Measurements from ENCODE around the gene INTS3. TPM values are rescaled to one million over a fixed set of nuclear protein-coding genes. Genes with fewer than 3 reads are reported as not detected.

The INTS3 gene
- total RNA-seq, 1 experiment from 2014 or later = 56.7 TPM

DNA sequence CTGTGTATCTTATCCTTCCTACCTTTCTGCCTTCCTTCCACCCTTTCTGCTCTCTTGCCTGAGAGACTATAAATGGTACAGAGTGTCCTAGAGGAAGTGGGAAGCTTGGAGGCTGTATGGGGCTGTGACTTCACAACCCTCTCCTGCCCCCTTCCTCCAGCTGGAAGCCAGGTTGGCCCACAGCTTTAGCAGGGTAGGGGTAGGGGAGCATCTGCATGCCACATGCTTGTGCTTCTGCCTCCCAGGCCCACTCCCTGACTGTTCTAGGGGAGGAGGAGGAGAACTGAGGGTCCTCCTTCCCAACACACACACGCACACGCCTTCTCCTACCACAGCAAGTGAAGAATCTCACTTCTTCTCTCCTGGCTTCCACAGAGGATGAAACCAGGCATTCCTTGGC, 43.4 kb downstream of the INTS3 start:
- no peak for TF ChIP-seq EZH2 (IDR thresholded peaks at IDR 0.05; ENCODE audit: borderline replicate concordance, low read depth, low read length, poor library complexity, severe bottlenecking)
- TF ChIP-seq CTCF (conservative IDR thresholded peaks at IDR 0.05; ENCODE audit: low read depth, low read length) = no peak
- peaks cover 11% of the 10 kb centered on the region for H3K4me1 ChIP-seq (ENCODE audit: insufficient read depth, low read length, poor library complexity, severe bottlenecking)
- no peak overlapping the region for H3K27ac ChIP-seq (ENCODE audit: low read depth, low read length, poor library complexity, severe bottlenecking)
- BruUV-seq (replicated peaks) = no TSS peak
- DNase-seq (ENCODE audit: low spot score) = no peak
- no peaks in the 10 kb centered on the region for H3K27me3 ChIP-seq (replicated peaks; ENCODE audit: insufficient read depth, low read depth, low read length, poor library complexity)
- peaks cover 52% of the 10 kb centered on the region for H3K36me3 ChIP-seq (ENCODE audit: insufficient read depth, low read length, poor library complexity, severe bottlenecking)
- no peak overlapping the region for H3K4me3 ChIP-seq (ENCODE audit: low read depth, low read length, poor library complexity, severe bottlenecking)
- POLR2A ChIA-PET (ENCODE audit: low non-redundant PET) = no interaction called here
- no peaks in the 10 kb centered on the region for H3K9me3 ChIP-seq (ENCODE audit: low read depth, low read length, poor library complexity, severe bottlenecking)
- CTCF ChIA-PET = interaction anchor here (0.7 kb wide), 1 partner anchor 614 kb away, joined by 4 read pairs; no protein-coding TSS in a partner anchor
- intact Hi-C loops (cut with micrococcal nuclease; ENCODE audit: unreplicated experiment) = loop anchor here (10.0 kb wide), 1 partner anchor 256 kb away; no protein-coding TSS in a partner anchor

DNA sequence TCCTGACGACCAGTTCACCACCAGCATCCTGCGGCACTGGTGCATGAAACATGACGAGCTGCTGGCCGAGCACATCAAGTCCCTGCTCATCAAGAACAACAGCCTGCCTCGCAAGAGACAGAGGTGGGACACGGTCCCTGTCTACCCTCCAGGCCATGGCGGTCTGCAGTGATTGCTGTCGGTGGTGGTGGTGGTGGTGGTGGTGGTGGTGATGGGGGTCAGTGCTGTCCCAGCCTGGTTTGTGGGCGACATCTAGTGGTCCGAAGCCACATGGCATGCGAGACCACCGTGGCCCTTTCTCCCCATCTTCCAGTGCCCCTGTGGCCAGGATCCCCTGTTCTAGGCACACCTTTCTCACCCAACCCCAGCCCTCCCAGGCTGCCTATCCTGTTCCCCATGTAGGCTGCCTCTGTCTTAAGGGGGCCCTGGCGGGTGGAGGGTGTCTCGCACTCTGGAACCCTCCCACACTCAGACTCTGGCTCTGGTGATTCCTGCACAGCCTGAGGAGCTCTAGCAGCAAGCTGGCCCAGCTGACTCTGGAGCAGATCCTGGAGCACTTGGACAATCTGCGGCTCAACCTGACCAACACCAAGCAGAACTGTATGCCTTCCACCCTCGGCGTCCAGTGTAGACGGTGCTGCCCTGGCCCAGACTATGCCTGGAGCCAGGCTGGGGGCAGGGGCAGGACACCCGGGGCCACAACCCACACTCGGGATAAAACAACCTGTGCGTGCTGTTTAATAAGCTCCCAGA, 44.2 kb downstream of the INTS3 start:
- peak; percentile 39 for DNase-seq (ENCODE audit: low spot score)
- ChIA-PET CTCF (interaction anchor here (0.6 to 0.7 kb wide), 4 partner anchors 80 to 613 kb away, joined by 3 to 6 read pairs (median 4); no protein-coding TSS in a partner anchor), POLR2A (ENCODE audit: low non-redundant PET) (no interaction called here)
- peaks cover 50% of the 10 kb centered on the region for H3K36me3 ChIP-seq (ENCODE audit: insufficient read depth, low read length, poor library complexity, severe bottlenecking)
- intact Hi-C loops (cut with micrococcal nuclease; ENCODE audit: unreplicated experiment) = loop anchor here (1.0 to 10.0 kb wide), 2 partner anchors 93 to 257 kb away; no protein-coding TSS in a partner anchor
- H3K27ac ChIP-seq (ENCODE audit: low read depth, low read length, poor library complexity, severe bottlenecking) = no peak overlapping the region
- no TSS peak for BruUV-seq (replicated peaks)
- TF ChIP-seq EZH2 (IDR thresholded peaks at IDR 0.05; ENCODE audit: borderline replicate concordance, low read depth, low read length, poor library complexity, severe bottlenecking) (no peak), CTCF (conservative IDR thresholded peaks at IDR 0.05; ENCODE audit: low read depth, low read length) (peak; percentile 65)
- peaks cover 14% of the 10 kb centered on the region for H3K4me1 ChIP-seq (ENCODE audit: insufficient read depth, low read length, poor library complexity, severe bottlenecking)
- no peak overlapping the region for H3K4me3 ChIP-seq (ENCODE audit: low read depth, low read length, poor library complexity, severe bottlenecking)
- no peaks in the 10 kb centered on the region for H3K9me3 ChIP-seq (ENCODE audit: low read depth, low read length, poor library complexity, severe bottlenecking)
- H3K27me3 ChIP-seq (replicated peaks; ENCODE audit: insufficient read depth, low read depth, low read length, poor library complexity) = no peaks in the 10 kb centered on the region

- BruUV-seq (replicated peaks) = TSS peak; percentile 79
- peaks cover 37% of the 10 kb centered on the region for H3K36me3 ChIP-seq (ENCODE audit: insufficient read depth, low read length, poor library complexity, severe bottlenecking)
- H3K4me1 ChIP-seq (ENCODE audit: insufficient read depth, low read length, poor library complexity, severe bottlenecking) = peaks cover 14% of the 10 kb centered on the region
- TF ChIP-seq CTCF (conservative IDR thresholded peaks at IDR 0.05; ENCODE audit: low read depth, low read length) (no peak), EZH2 (IDR thresholded peaks at IDR 0.05; ENCODE audit: borderline replicate concordance, low read depth, low read length, poor library complexity, severe bottlenecking) (no peak)
- no peak overlapping the region for H3K27ac ChIP-seq (ENCODE audit: low read depth, low read length, poor library complexity, severe bottlenecking)
- no peak overlapping the region for H3K4me3 ChIP-seq (ENCODE audit: low read depth, low read length, poor library complexity, severe bottlenecking)
- no peaks in the 10 kb centered on the region for H3K9me3 ChIP-seq (ENCODE audit: low read depth, low read length, poor library complexity, severe bottlenecking)
- CTCF ChIA-PET = interaction anchor here (1.0 kb wide), 1 partner anchor 46 kb away, joined by 9 read pairs; the partner anchor contains the start of gene INTS3
- no peak for DNase-seq (ENCODE audit: low spot score)
- intact Hi-C loops (cut with micrococcal nuclease; ENCODE audit: unreplicated experiment) = loop anchor here (10.0 kb wide), 1 partner anchor 259 kb away; no protein-coding TSS in a partner anchor
- no peaks in the 10 kb centered on the region for H3K27me3 ChIP-seq (replicated peaks; ENCODE audit: insufficient read depth, low read depth, low read length, poor library complexity)
- POLR2A ChIA-PET (ENCODE audit: low non-redundant PET) = no interaction called here
These were observed 45.5 kb downstream of the INTS3 start for GRCh38 chr1:153773096-153773921.

Measured in A673 (cell line).